Stimulated activated CD8-positive, alpha-beta memory T cell treated with anti-CD3 and anti-CD28 coated beads, Interleukin-7, amount 100 ng/mL, for 1 hour (primary cell): ENCODE results near the gene TYW1.
"Not testable (repeated sequence)": the region's sequence is repeated elsewhere in the genome, so short reads cannot be mapped to it uniquely, and the experiment has no call there.

Experiments
- DNase-seq, 2 donors: peaks; one replicate each; pipeline ENCODE4 v3.0.0-alpha.2; 2020; ENCODE audit warnings: low read depth in 2 of 2

Gene TYW1

DNA sequence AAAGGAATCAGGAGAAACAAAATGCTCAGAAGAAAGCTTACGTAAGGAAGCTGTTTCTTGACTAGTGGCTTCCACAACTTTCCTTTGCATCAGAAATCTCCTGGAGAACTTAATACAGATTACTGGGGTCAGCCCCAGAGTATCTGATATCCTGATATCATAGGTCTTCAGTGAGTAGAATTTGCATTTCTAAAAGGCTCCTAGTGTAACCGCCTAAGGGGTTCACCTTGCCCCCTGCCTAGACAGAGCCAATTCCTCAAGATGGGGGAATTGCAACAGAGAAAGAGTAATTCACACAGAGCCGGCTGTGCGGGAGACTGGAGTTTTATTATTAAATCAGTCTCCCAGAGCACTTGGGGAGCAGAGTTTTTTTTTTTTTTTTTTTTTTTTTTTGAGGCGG lies 251.7 kb downstream of the TYW1 start:
- DNase-seq: not testable (repeated sequence)

DNA sequence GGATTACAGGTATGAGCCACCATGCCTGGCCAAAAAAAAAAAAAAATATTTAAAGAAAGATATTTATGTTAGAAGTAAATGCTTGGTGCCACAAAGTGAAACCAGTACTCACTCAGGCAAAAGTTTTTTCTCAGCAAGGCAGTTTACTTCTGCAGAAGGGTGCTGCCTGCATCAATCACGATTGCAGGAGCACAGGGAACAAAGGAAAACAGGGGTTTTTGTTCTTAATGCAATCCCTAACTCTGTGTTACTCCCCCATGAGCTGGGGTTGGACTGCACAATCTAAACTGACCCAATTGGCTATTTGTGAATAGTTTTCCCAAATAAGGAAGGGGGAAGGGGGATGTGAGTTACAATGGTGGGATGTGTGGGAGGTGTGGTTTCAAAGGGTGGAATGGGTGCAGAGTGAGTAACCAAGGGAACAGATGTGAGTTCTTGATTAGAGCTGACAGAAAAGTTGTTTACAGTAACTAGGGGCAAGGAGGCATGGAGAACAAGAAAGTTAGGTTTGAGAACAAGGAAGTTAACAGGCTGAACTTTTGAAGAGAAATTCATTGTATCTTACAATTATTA lies 255.4 kb downstream of the TYW1 start:
- DNase-seq: no peak

DNA sequence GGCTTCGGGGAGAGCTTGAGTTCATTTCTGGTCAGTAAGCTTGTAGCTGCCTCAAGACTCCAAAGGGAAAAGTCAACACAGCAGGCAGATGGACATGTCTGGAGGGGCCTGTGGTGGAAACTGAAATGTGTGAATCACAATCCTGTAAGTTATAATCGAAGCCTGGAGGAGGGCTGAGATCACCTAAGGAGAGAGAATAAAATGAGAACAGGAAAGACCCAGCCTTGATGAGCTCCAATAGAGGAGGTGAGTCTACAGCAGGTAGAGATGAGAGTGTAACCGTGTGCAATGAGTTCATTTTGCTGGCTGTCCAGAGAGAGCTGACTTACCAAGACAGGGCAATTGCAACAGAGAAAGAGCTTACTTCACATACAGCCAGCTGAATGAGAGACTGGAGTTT lies 258.4 kb downstream of the TYW1 start:
- not testable (repeated sequence) for DNase-seq

DNA sequence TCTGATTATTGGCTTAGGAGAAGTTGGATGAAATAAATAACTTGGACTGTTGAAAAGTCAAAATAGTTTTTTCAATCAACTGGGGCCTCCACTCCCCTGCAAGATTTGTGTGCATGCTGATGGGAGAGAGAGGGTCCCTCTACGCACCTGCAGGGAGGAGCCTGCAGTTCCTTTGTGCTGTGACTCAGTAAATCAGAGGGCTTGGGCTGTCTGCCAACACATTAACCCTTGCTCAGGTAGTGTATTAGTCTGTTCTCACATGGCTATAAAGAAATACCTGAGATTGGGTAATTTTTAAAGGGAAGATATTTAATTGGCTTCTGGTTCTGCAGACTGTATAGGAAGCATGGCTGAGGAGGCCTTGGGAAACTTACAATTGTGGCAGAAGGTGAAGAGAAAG lies 261.1 kb downstream of the TYW1 start:
- DNase-seq: not testable (repeated sequence)

DNA sequence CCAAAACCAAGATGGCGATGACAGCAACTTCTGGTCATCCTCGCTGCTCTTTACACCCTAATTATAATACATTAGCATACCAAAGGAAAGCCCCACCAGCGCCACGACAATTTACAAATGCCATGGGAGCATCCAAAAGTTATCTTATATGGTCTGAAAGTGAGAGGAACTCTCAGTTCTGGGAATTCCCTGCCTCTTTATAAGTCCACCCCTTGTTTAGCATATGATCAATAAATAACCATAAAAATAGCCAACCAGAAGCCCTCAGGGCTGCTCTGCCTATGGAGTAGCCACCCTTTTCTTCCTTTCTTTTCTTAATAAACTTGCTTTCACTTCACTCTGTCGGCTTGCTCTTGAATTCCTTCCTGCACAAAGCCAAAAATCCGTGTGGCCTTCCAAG lies 262.7 kb downstream of the TYW1 start:
- DNase-seq: not testable (repeated sequence)

DNA sequence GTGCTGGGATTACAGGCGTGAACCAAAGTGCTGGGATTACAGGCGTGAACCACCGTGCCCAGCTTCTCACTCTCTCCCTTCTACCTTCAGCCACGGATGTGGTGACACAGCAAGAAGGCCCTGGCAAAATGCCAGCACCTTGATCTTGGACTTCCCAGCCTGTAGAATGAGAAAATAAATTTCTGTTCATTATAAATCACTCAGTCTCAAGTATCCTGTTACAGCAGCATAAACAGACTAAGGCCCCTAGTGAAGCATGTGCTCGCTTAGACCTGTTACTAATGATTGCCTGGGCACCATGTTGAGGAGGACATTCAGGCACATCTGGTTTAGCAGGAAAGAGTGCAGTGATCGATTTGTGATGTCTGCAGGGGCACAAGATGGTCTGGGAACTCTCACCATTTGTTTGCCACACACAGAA lies 263.5 kb downstream of the TYW1 start:
- not testable (repeated sequence) for DNase-seq

GRCh38 chr7:67264000-67264399 lies 267.4 kb downstream of the TYW1 start:
- not testable (repeated sequence) for DNase-seq

GRCh38 chr7:67266070-67266469 lies 269.4 kb downstream of the TYW1 start:
- not testable (repeated sequence) for DNase-seq

DNA sequence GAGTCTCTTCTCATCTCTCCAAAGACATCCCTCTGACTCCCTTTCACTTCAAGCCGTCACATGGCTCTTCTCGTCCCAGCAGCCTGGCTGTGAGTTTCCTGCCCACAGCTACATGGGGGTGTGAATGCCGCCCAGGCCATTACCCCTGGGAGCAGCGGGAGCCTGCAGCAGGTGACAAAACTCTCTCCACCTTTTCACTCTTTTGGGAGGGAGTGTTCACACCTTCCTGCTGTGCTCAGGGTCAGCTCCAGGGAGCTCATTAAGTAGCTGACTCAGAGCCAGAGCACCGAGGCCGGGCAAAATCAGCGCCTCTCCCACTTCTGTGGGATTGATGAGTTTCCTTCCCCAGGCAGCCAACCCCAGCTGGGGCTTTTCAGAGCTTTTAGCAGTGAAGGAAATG lies 271.3 kb downstream of the TYW1 start:
- no peak for DNase-seq

DNA sequence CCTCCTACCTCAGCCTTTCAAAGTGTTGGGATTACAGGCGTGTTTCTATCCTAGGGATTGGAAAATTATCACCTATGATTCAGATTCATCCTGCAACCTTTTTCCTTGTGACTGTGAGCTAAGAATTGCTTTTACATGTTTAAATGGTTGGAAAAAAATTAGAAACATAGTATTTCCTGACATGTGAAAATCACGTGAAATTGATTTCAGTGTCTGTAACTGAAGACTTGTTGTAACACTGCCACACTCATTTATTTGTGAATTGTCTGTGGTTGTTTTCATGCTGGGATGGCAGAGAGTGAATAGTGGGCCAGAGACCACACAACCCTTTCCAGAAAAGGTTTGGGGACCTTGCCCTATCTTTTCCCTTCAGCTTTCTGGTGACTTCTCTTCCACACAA lies 273.3 kb downstream of the TYW1 start:
- not testable (repeated sequence) for DNase-seq
